ELR (cell line): ENCODE results near the gene MYL4.

ENCODE experiments used
- DNase-seq: peaks from one replicate; pipeline ENCODE4 v3.0.0-alpha.2; 2015; ENCODE audit warnings: low read depth

MYL4 gene

GRCh38 chr17:47273245-47273644, 64.1 kb downstream of the MYL4 start:
- DNase-seq: no peak
